Measurements from ENCODE around the gene RFC5. TPM values are rescaled to one million over a fixed set of nuclear protein-coding genes. Genes with fewer than 3 reads are reported as not detected.

Gene RFC5
- total RNA-seq, 1 donor from 2014 or later: 8.3 TPM

DNA sequence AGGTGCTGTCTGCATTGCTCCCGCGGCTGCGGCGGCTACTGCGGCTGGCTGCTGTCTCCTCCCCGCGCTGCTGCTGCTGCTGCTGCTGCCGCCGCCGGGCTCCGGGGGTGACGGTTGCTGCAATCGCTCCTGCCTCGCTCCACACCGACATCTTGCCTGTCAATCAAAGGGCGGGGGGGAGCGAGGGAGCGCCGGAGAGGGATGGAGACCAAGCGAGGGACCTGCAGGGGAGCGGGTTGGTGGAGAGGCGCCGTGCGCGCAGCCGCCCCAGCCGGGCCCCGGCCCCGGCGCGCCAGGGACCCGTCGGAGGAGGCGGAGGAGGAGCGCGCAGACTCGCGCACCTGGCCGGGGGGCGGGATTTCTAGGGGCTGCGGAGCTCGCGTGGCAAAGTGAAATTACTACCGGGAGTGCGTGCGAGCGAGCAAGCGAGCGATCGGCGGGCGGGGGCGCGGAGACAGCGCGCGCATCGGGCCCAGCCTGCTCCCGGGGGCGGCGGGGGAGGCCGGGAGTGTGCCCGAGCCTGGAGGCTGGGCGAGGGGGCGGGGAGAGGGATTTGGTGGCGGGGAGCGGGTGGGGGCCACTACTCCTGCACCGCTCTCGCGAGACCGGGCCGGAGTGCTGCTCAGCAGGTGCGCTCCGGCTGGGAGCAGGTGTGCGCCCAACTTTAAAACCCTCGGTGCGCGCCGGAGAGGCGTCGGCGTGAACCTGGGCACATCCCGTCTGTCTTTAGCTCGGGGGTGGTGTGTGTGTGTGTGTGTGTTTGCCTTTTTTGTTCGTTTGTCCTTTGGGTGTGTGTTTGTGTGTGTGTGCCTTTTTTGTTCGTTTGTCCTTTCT lies 47.5 kb upstream of the RFC5 start, which contains the start of gene KSR2:
Gene KSR2, minus strand, starts transcription at position 165 of the 834 bp plus-strand sequence. CDS start 735 bp downstream, outside the sequence.
- Mint-ChIP-seq H3K27me3 (ENCODE audit: unreplicated experiment) (peaks cover 11% of the 10 kb centered on the region), H3K36me3 (ENCODE audit: low read depth, unreplicated experiment) (peaks cover 3% of the 10 kb centered on the region), H3K9me3 (ENCODE audit: unreplicated experiment) (peaks cover 8% of the 10 kb centered on the region), H3K4me3 (ENCODE audit: unreplicated experiment) (peak within 1 kb of the TSS; percentile 95), H3K27ac (ENCODE audit: unreplicated experiment) (no peak within 1 kb of the TSS), H3K4me1 (ENCODE audit: unreplicated experiment) (peaks cover 2% of the 10 kb centered on the region)
- peak; percentile 57 for DNase-seq (ENCODE audit: low spot score)
- TF ChIP-seq, protein P1, sequence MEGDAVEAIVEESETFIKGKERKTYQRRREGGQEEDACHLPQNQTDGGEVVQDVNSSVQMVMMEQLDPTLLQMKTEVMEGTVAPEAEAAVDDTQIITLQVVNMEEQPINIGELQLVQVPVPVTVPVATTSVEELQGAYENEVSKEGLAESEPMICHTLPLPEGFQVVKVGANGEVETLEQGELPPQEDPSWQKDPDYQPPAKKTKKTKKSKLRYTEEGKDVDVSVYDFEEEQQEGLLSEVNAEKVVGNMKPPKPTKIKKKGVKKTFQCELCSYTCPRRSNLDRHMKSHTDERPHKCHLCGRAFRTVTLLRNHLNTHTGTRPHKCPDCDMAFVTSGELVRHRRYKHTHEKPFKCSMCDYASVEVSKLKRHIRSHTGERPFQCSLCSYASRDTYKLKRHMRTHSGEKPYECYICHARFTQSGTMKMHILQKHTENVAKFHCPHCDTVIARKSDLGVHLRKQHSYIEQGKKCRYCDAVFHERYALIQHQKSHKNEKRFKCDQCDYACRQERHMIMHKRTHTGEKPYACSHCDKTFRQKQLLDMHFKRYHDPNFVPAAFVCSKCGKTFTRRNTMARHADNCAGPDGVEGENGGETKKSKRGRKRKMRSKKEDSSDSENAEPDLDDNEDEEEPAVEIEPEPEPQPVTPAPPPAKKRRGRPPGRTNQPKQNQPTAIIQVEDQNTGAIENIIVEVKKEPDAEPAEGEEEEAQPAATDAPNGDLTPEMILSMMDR (IDR thresholded peaks at IDR 0.05; ENCODE audit: unreplicated experiment): no peak

DNA sequence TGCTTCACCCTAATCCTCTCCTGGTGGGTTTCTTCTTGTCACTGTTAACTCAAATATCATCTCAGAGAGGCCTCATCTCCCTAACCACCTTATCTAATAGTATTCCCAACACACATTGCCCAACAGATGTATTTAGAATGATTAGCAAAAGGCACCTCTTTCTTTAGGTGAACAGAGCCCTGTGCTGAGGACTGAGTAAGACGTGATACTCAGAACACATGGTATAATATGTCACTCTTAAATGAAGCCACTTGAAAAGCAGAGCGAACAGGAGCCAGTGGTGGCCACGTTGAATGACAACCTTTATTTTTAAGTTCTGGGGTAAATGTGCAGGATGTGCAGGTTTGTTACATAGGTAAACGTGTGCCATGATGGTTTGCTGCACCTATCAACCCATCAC lies 46.2 kb upstream of the RFC5 start:
- H3K27ac Mint-ChIP-seq (ENCODE audit: unreplicated experiment): no peak overlapping the region
- H3K4me1 Mint-ChIP-seq (ENCODE audit: unreplicated experiment): peaks cover 2% of the 10 kb centered on the region
- H3K4me3 Mint-ChIP-seq (ENCODE audit: unreplicated experiment): peak overlapping the region; percentile 62
- H3K9me3 Mint-ChIP-seq (ENCODE audit: unreplicated experiment): peaks cover 8% of the 10 kb centered on the region
- no peak for DNase-seq (ENCODE audit: low spot score)
- TF ChIP-seq, protein P1 (IDR thresholded peaks at IDR 0.05; ENCODE audit: unreplicated experiment): no peak
- peaks cover 3% of the 10 kb centered on the region for H3K36me3 Mint-ChIP-seq (ENCODE audit: low read depth, unreplicated experiment)
- H3K27me3 Mint-ChIP-seq (ENCODE audit: unreplicated experiment): peaks cover 11% of the 10 kb centered on the region

DNA sequence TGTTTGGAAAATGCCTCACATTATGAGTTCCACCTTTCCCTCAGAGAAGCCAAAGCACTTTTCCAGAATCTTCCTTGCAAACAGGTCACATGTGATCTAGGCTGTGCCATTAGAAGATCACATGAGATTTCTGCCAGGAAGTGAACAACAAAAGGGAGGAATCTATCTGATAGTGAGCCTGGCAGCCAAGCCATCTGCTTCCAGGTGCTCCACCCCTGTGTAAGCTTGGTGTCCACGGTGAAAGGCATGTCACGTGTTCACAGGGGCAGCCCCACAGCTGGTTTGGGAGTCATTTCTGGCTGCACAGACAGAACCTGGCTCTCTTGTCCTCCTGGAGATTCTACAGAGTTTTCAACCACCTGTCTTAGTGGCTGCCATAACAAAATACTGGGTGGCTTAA lies 44.2 kb upstream of the RFC5 start:
- TF ChIP-seq, protein P1 (IDR thresholded peaks at IDR 0.05; ENCODE audit: unreplicated experiment): no peak
- peaks cover 4% of the 10 kb centered on the region for H3K27me3 Mint-ChIP-seq (ENCODE audit: unreplicated experiment)
- H3K27ac Mint-ChIP-seq (ENCODE audit: unreplicated experiment): no peak overlapping the region
- no peak for DNase-seq (ENCODE audit: low spot score)
- peaks cover 8% of the 10 kb centered on the region for H3K9me3 Mint-ChIP-seq (ENCODE audit: unreplicated experiment)
- H3K4me1 Mint-ChIP-seq (ENCODE audit: unreplicated experiment): peaks cover 2% of the 10 kb centered on the region
- H3K36me3 Mint-ChIP-seq (ENCODE audit: low read depth, unreplicated experiment): peaks cover 3% of the 10 kb centered on the region
- H3K4me3 Mint-ChIP-seq (ENCODE audit: unreplicated experiment): no peak overlapping the region

DNA sequence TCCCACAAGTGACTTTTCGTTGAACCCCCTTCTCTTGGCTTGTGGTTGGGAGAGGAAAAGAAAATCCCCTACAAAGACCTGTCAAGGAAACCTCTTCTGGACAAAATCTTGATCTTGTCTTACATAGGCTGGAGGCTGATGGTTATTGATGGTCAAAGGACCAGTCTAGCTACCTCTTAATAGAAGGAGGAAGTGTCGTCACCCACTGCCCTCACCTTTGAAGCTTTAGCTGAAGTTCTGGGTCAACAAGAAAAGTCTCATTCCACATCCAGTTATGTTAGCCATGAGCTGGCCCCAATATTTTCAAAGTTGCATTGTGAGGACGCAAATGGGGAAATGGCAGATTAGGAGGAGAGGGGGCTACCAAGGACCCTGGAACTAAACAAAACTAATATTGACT lies 41.5 kb upstream of the RFC5 start:
- DNase-seq (ENCODE audit: low spot score): no peak
- no peaks in the 10 kb centered on the region for H3K4me1 Mint-ChIP-seq (ENCODE audit: unreplicated experiment)
- no peaks in the 10 kb centered on the region for H3K36me3 Mint-ChIP-seq (ENCODE audit: low read depth, unreplicated experiment)
- H3K4me3 Mint-ChIP-seq (ENCODE audit: unreplicated experiment): no peak overlapping the region
- no peaks in the 10 kb centered on the region for H3K27me3 Mint-ChIP-seq (ENCODE audit: unreplicated experiment)
- peaks cover 8% of the 10 kb centered on the region for H3K9me3 Mint-ChIP-seq (ENCODE audit: unreplicated experiment)
- no peak overlapping the region for H3K27ac Mint-ChIP-seq (ENCODE audit: unreplicated experiment)
- TF ChIP-seq, protein P1 (IDR thresholded peaks at IDR 0.05; ENCODE audit: unreplicated experiment): no peak

DNA sequence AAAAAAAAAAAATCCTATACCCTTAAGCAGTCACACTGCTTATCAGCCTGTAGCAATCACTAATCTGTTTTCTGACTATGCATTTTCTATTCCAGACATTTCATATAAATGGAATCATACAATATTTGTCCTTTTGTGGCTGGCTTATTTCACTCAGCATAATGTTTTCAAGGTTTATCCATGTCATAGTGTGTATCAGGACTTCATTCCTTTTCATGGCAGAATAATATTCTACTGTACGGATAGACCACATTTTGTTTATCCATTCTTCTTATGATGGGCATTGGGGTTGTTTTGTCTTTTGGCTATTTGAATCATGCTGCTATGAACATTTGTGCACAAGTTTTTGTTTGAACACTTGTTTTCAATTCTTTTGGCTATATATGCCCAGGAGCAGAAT lies 39.1 kb upstream of the RFC5 start:
- Mint-ChIP-seq H3K27me3 (ENCODE audit: unreplicated experiment) (no peaks in the 10 kb centered on the region), H3K36me3 (ENCODE audit: low read depth, unreplicated experiment) (no peaks in the 10 kb centered on the region), H3K27ac (ENCODE audit: unreplicated experiment) (no peak overlapping the region), H3K4me3 (ENCODE audit: unreplicated experiment) (no peak overlapping the region), H3K4me1 (ENCODE audit: unreplicated experiment) (no peaks in the 10 kb centered on the region), H3K9me3 (ENCODE audit: unreplicated experiment) (peaks cover 4% of the 10 kb centered on the region)
- TF ChIP-seq, protein P1 (IDR thresholded peaks at IDR 0.05; ENCODE audit: unreplicated experiment): no peak
- no peak for DNase-seq (ENCODE audit: low spot score)
